COLO829 (cell line): ENCODE results near the gene SEMA5A.

ENCODE experiments used
- DNase-seq: peaks from one replicate; pipeline ENCODE4 v3.0.0; 2012; ENCODE audit warnings: low spot score

Gene SEMA5A

GRCh38 chr5:9212605-9213004, 333.3 kb downstream of the SEMA5A start:
- DNase-seq: no peak

- DNase-seq: no peak
Measured at GRCh38 chr5:9209846-9210492, 335.9 kb downstream of the SEMA5A start.

- peak; percentile 51 for DNase-seq
Measured at GRCh38 chr5:9207817-9208418, 338.0 kb downstream of the SEMA5A start.

GRCh38 chr5:9202636-9203035, 343.2 kb downstream of the SEMA5A start:
- DNase-seq: no peak

GRCh38 chr5:9201761-9202160, 344.1 kb downstream of the SEMA5A start:
- no peak for DNase-seq

GRCh38 chr5:9201011-9201410, 344.9 kb downstream of the SEMA5A start:
- DNase-seq: no peak

- no peak for DNase-seq
Measured at GRCh38 chr5:9198394-9198793, 347.5 kb downstream of the SEMA5A start.

- no peak for DNase-seq
Measured at GRCh38 chr5:9197881-9198260, 348.0 kb downstream of the SEMA5A start.

GRCh38 chr5:9196403-9197227, 349.3 kb downstream of the SEMA5A start:
- DNase-seq: no peak

- DNase-seq: peak; percentile 15
Measured at GRCh38 chr5:9194509-9194908, 351.4 kb downstream of the SEMA5A start.

- no peak for DNase-seq
Measured at GRCh38 chr5:9192266-9192665, 353.6 kb downstream of the SEMA5A start.

- peak; percentile 13 for DNase-seq
Measured at GRCh38 chr5:9189681-9190080, 356.2 kb downstream of the SEMA5A start.

GRCh38 chr5:9188956-9189355, 356.9 kb downstream of the SEMA5A start:
- DNase-seq: no peak

GRCh38 chr5:9188131-9188530, 357.7 kb downstream of the SEMA5A start:
- peak; percentile 36 for DNase-seq

GRCh38 chr5:9187614-9188013, 358.3 kb downstream of the SEMA5A start:
- DNase-seq: no peak

- no peak for DNase-seq
Measured at GRCh38 chr5:9186069-9186468, 359.8 kb downstream of the SEMA5A start.

- no peak for DNase-seq
Measured at GRCh38 chr5:9183992-9184391, 361.9 kb downstream of the SEMA5A start.

GRCh38 chr5:9182899-9183695, 362.8 kb downstream of the SEMA5A start:
- DNase-seq: no peak

GRCh38 chr5:9176641-9177040, 369.2 kb downstream of the SEMA5A start:
- no peak for DNase-seq

- DNase-seq: no peak
Measured at GRCh38 chr5:9174446-9174845, 371.4 kb downstream of the SEMA5A start.

GRCh38 chr5:9173281-9174048, 372.4 kb downstream of the SEMA5A start:
- no peak for DNase-seq

GRCh38 chr5:9170026-9170425, 375.8 kb downstream of the SEMA5A start:
- no peak for DNase-seq
